DND-41 (cell line): ENCODE data around the gene CNGA3.

Experiments
- ATAC-seq: fragments of 200-7000 bp; cut with Tn5 transposase; 3 replicates; pipeline ENCODE4 v1.9.1; 2021; ENCODE audit warnings: low read depth; ENCODE audit not compliant: insufficient read depth
- DNase-seq: peaks from one replicate; pipeline ENCODE4 v3.0.0-alpha.2; 2020
- H2AFZ ChIP-seq: 2 replicates; pipeline ENCODE4 v1.6.0; 2012; ENCODE audit warnings: low read depth, low read length
- H3K27ac ChIP-seq: 2 replicates; pipeline ENCODE4 v1.5.1; 2012; ENCODE audit warnings: low read length, inconsistent platforms
- H3K27me3 ChIP-seq: fragments of 200-600 bp; sonication (generic); 2 replicates; pipeline ENCODE4 v1.6.0; 2012; ENCODE audit warnings: low read length, mild to moderate bottlenecking, inconsistent platforms; ENCODE audit not compliant: insufficient read depth, poor library complexity
- H3K36me3 ChIP-seq: 2 replicates; pipeline ENCODE4 v1.5.1; 2012; ENCODE audit warnings: low read length, inconsistent platforms; ENCODE audit not compliant: insufficient read depth
- H3K4me1 ChIP-seq: 2 replicates; pipeline ENCODE4 v1.5.1; 2012; ENCODE audit warnings: mild to moderate bottlenecking, low read length; ENCODE audit not compliant: insufficient read depth
- H3K4me2 ChIP-seq: 2 replicates; pipeline ENCODE4 v1.6.0; 2012; ENCODE audit warnings: mild to moderate bottlenecking, moderate library complexity, low read length, inconsistent platforms; ENCODE audit not compliant: insufficient read depth
- H3K4me3 ChIP-seq, 2 experiments: fragments of 200-600 bp in 1 of 2; shearing (Covaris generic) in 1 of 2; 2 replicates each; pipeline ENCODE4 v1.5.1; 2012 to 2016; ENCODE audit warnings: inconsistent platforms in 2 of 2, low read length in 2 of 2, mild to moderate bottlenecking in 2 of 2, low read depth in 1 of 2, moderate library complexity in 1 of 2
- H3K79me2 ChIP-seq: 2 replicates; pipeline ENCODE4 v1.6.0; 2012; ENCODE audit warnings: low read length, inconsistent platforms; ENCODE audit not compliant: insufficient read depth
- H3K9ac ChIP-seq: 2 replicates; pipeline ENCODE4 v1.6.0; 2012; ENCODE audit warnings: low read depth, mild to moderate bottlenecking, inconsistent platforms, low read length, moderate library complexity
- H3K9me3 ChIP-seq: 2 replicates; pipeline ENCODE4 v1.5.1; 2012; ENCODE audit warnings: low read length, moderate library complexity, mild to moderate bottlenecking, inconsistent platforms; ENCODE audit not compliant: insufficient read depth, severe bottlenecking
- H4K20me1 ChIP-seq: 2 replicates; pipeline ENCODE4 v1.6.0; 2012; ENCODE audit warnings: low read length; ENCODE audit not compliant: insufficient read depth
- EZH2 ChIP-seq: IDR thresholded peaks from 3 replicates; pipeline ENCODE4 v1.6.1; 2012; ENCODE audit warnings: borderline replicate concordance, low read depth, mild to moderate bottlenecking, moderate library complexity, low read length, inconsistent platforms; ENCODE audit not compliant: severe bottlenecking
- TF ChIP-seq, protein P1 (sequence below): IDR thresholded peaks from 2 replicates; pipeline ENCODE4 v1.5.1; 2012; ENCODE audit warnings: borderline replicate concordance, low read length, moderate library complexity, mild to moderate bottlenecking; ENCODE audit not compliant: poor library complexity, severe bottlenecking; ENCODE audit errors: extremely low read depth

Gene CNGA3

DNA sequence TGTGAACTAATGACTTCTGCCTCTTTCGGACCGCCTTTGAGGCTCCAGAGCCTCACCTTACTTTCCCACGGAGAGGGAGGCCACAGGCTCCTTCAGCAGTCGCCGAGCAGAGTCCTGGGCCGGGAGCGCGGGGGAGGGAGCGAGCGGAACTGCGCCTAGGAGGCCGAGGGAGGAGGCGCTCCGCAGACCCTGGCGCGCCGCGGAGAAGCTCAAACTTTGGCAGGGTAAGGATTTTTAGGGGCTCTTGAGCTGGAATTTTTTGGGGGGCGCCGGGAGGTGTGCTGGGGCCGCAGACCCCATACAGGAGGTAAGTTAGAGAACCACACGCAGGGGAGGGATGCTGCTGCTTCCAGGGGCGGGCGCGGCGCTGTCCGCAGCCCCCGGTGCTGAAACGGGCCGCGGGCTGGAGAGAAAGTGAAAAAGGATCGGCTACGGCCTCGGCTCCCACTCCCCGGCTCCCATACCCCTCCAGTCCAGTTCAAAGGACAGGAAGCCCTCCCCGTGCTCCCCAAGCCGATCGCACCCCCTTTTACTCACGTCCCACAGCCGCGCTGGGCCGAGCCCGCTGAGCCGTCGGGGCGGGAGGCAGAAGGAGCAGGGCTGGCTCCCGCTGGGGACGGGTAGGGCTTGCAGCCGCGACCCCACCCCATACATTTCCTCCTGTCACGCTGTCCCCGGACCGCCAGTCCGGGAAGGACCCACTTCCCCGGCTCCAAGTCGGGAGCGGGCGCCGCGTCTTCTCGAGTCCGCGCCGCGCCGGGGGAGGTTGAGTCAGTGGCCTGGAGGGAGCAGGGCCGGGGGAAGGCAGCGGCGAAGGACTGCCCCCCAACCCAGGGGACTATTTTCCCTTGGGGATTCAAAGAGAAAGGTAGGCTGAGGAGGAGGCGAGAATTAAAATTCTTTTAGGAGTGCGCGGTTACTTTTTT, at the start of gene CNGA3:
Gene CNGA3 (plus strand): TSS at position 146 of the 926 bp plus-strand sequence. CDS start 23,520 bp downstream, outside the sequence.
- H3K4me2 ChIP-seq: no peak within 1 kb of the TSS
- H3K4me1 ChIP-seq: no peaks in the 10 kb centered on the region
- no peak within 1 kb of the TSS for H3K9ac ChIP-seq
- no peaks in the 10 kb centered on the region for H3K79me2 ChIP-seq
- no peaks in the 10 kb centered on the region for H4K20me1 ChIP-seq
- no peaks in the 10 kb centered on the region for H3K9me3 ChIP-seq
- no peaks in the 10 kb centered on the region for H3K36me3 ChIP-seq
- H3K27ac ChIP-seq: no peak within 1 kb of the TSS
- no peak within 1 kb of the TSS for H3K4me3 ChIP-seq
- DNase-seq (peak; percentile 26), ATAC-seq (peak; percentile 47; the same call in 1 of the 3 replicates)
- H3K27me3 ChIP-seq: peaks cover 9% of the 10 kb centered on the region
- no peak within 1 kb of the TSS for H2AFZ ChIP-seq
- TF ChIP-seq EZH2: no peak
- TF ChIP-seq, protein P1, sequence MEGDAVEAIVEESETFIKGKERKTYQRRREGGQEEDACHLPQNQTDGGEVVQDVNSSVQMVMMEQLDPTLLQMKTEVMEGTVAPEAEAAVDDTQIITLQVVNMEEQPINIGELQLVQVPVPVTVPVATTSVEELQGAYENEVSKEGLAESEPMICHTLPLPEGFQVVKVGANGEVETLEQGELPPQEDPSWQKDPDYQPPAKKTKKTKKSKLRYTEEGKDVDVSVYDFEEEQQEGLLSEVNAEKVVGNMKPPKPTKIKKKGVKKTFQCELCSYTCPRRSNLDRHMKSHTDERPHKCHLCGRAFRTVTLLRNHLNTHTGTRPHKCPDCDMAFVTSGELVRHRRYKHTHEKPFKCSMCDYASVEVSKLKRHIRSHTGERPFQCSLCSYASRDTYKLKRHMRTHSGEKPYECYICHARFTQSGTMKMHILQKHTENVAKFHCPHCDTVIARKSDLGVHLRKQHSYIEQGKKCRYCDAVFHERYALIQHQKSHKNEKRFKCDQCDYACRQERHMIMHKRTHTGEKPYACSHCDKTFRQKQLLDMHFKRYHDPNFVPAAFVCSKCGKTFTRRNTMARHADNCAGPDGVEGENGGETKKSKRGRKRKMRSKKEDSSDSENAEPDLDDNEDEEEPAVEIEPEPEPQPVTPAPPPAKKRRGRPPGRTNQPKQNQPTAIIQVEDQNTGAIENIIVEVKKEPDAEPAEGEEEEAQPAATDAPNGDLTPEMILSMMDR: no peak

DNA sequence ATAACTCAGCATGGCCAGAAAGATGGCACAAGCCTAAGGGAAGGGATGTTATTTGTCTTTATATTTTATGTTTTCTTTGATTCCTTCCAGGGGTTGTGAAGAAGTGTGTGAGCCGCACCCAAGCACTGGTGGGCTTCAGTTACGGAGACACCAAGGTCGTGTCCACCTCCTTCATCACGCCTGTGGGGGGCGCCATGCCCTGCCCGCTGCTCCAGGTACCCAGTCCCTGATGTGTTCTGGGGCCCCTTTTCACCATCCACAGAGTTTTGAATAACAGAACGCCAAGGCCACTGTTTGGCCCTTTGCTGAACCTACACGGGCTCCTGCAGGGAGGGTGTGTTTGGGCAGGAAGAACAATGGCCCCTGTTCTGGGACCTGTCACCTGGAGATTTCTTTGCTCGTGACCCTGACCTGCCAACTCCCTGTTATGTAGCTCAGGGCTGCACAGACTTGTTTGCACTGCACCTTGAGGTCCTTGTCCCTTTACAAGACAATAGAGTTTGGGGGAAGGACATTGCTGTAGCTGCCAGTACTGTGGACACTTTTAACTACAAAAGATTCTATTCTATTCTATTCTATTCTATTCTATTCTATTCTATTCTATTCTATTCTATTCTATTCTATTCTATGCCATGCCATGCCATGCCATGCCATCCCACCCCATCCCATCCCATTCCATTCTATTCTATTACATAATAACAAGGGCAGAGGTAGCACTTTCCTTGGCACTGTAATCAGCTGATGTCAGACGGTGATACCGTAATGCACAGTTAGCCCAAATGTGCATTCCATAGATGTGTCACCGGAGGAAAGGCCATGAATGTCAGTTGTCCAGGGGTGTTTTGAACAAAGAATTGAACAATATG, 48.2 kb upstream of the CNGA3 start:
- ATAC-seq (no peak), DNase-seq (no peak)
- Histone ChIP-seq H3K4me2 (no peak overlapping the region), H3K79me2 (no peaks in the 10 kb centered on the region), H3K27ac (no peak overlapping the region), H3K9me3 (no peaks in the 10 kb centered on the region), H3K4me1 (no peaks in the 10 kb centered on the region), H3K27me3 (peaks cover 22% of the 10 kb centered on the region), H3K36me3 (no peaks in the 10 kb centered on the region), H2AFZ (no peak overlapping the region), H3K9ac (no peak overlapping the region), H4K20me1 (no peaks in the 10 kb centered on the region), H3K4me3 (no peak overlapping the region)
- TF ChIP-seq, protein P1: peak; percentile 7
- no peak for TF ChIP-seq EZH2

DNA sequence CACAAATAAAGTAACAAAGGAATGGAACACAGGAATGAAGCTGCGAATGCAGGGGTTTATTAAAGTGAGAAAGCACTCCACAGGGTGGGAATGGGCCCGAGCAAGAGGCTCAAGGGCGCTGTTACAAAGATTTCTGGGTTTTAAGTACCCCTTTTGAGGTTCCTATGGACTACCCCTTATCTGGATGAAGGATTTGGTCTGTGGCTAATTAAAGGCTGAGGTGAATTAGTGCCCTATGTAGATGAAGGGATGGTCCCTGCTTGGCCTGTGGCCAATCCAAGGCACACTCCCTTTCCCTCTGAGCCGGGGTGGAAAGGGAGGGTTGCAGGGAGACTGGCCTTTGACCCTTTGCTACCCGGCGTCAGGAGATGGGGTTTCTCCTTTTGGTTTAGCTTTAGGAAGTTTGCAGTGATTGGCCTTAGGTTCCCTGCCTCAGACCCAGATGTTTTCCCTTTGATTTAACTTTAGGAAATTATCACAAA, 47.5 kb upstream of the CNGA3 start:
- H3K4me2 ChIP-seq: no peak overlapping the region
- no peak overlapping the region for H3K4me3 ChIP-seq
- no peaks in the 10 kb centered on the region for H3K9me3 ChIP-seq
- DNase-seq (no peak), ATAC-seq (no peak)
- no peak overlapping the region for H2AFZ ChIP-seq
- TF ChIP-seq, protein P1: no peak
- no peak for TF ChIP-seq EZH2
- H3K27ac ChIP-seq: no peak overlapping the region
- H3K36me3 ChIP-seq: no peaks in the 10 kb centered on the region
- no peak overlapping the region for H3K9ac ChIP-seq
- H3K27me3 ChIP-seq: peaks cover 22% of the 10 kb centered on the region
- H4K20me1 ChIP-seq: no peaks in the 10 kb centered on the region
- H3K79me2 ChIP-seq: no peaks in the 10 kb centered on the region
- H3K4me1 ChIP-seq: no peaks in the 10 kb centered on the region
